Tibial nerve (tissue), 4 donors: ENCODE data around the gene GPR141.

ENCODE experiments used
- EP300 ChIP-seq, 2 donors: sonication (generic); formaldehyde crosslinking; IDR thresholded peaks; one replicate each; pipeline ENCODE4 v1.6.1; 2017; ENCODE audit warnings: antibody characterized with exemption in 2 of 2, mild to moderate bottlenecking in 1 of 2
- TF ChIP-seq, protein P1 (sequence below), 5 experiments: fragments of 200-600 bp in 3 of 5; fragments of 450-650 bp in 2 of 5; sonication (generic) in 3 of 5; IDR thresholded peaks; one replicate each; pipeline ENCODE4 v1.5.1; 2016 to 2019; ENCODE audit warnings: antibody characterized with exemption in 5 of 5, mild to moderate bottlenecking in 3 of 5, moderate library complexity in 2 of 5

DNA sequence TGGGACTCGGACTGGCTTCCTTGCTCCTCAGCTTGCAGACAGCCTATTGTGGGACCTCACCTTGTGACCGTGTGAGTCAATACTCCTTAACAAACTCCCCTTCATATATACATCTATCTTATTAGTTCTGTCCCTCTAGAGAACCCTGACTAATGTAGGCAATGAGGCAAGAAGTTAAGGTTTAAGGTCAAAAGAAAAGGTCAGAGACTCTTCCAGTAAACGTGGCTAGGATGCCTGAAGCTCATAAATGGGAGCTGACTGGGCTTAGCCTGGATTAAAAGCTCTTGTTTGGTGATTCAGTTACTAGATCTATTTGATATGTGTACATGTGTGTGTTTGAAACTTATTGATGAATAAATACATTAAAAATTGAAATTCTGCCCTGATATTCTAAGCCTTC lies 10.6 kb upstream of the GPR141 start:
- TF ChIP-seq EP300 (IDR thresholded peaks at IDR 0.05) = no peak
- TF ChIP-seq, protein P1, sequence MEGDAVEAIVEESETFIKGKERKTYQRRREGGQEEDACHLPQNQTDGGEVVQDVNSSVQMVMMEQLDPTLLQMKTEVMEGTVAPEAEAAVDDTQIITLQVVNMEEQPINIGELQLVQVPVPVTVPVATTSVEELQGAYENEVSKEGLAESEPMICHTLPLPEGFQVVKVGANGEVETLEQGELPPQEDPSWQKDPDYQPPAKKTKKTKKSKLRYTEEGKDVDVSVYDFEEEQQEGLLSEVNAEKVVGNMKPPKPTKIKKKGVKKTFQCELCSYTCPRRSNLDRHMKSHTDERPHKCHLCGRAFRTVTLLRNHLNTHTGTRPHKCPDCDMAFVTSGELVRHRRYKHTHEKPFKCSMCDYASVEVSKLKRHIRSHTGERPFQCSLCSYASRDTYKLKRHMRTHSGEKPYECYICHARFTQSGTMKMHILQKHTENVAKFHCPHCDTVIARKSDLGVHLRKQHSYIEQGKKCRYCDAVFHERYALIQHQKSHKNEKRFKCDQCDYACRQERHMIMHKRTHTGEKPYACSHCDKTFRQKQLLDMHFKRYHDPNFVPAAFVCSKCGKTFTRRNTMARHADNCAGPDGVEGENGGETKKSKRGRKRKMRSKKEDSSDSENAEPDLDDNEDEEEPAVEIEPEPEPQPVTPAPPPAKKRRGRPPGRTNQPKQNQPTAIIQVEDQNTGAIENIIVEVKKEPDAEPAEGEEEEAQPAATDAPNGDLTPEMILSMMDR (IDR thresholded peaks at IDR 0.05) = no peak
